GM18873 (cell line): ENCODE results near the gene TEX13B.
"Not testable (repeated sequence)": the region's sequence is repeated elsewhere in the genome, so short reads cannot be mapped to it uniquely, and the experiment has no call there.

Source experiments
- ATAC-seq: cut with Tn5 transposase; IDR thresholded peaks from one replicate; pipeline ENCODE4 v1.9.1; 2021; ENCODE audit warnings: mild to moderate bottlenecking, moderate library complexity, moderate number of reproducible peaks; ENCODE audit not compliant: unreplicated experiment, low FRiP score

Gene TEX13B

GRCh38 chrX:107955337-107955736 is 26.8 kb downstream of the TEX13B start:
- ATAC-seq = not testable (repeated sequence)

GRCh38 chrX:107940095-107940494 is 42.1 kb downstream of the TEX13B start:
- no peak for ATAC-seq

- no peak for ATAC-seq
Measured at GRCh38 chrX:107936434-107936730, 45.8 kb downstream of the TEX13B start.

- ATAC-seq = no peak
Measured at GRCh38 chrX:107935664-107936433, 46.3 kb downstream of the TEX13B start.

- ATAC-seq = no peak
Measured at GRCh38 chrX:107935200-107935599, 47.0 kb downstream of the TEX13B start.

GRCh38 chrX:107934262-107934661 is 47.9 kb downstream of the TEX13B start:
- ATAC-seq = no peak
